Ascending aorta (tissue), 2 donors: ENCODE results near the gene TMEM145. TPM values are rescaled to one million over a fixed set of nuclear protein-coding genes. Genes with fewer than 3 reads are reported as not detected.
A peak's percentile ranks its signal among the peaks of the same experiment; 100 is the strongest.

Source experiments
- DNase-seq, 2 donors: peaks; one replicate each; pipeline ENCODE4 v3.0.0-alpha.2; 2019; ENCODE audit warnings: low spot score in 2 of 2
- H3K27ac ChIP-seq, 2 donors: fragments of 200-600 bp; sonication (generic); one replicate each; pipeline ENCODE4 v1.5.1; 2016 to 2017; ENCODE audit warnings: mild to moderate bottlenecking in 1 of 2
- H3K27me3 ChIP-seq: fragments of 200-600 bp; sonication (generic); one replicate; pipeline ENCODE4 v1.5.1; 2017
- H3K36me3 ChIP-seq, 2 donors: fragments of 200-600 bp; sonication (generic); one replicate each; pipeline ENCODE4 v1.5.1; 2016
- H3K4me1 ChIP-seq, 2 donors: fragments of 200-600 bp; sonication (generic); one replicate each; pipeline ENCODE4 v1.5.1; 2016 to 2017; ENCODE audit warnings: mild to moderate bottlenecking in 1 of 2
- H3K4me3 ChIP-seq, 2 donors: fragments of 200-600 bp; sonication (generic); one replicate each; pipeline ENCODE4 v1.5.1; 2016 to 2017; ENCODE audit warnings: mild to moderate bottlenecking in 1 of 2
- H3K9me3 ChIP-seq, 2 donors: fragments of 200-600 bp; sonication (generic); one replicate each; pipeline ENCODE4 v1.5.1; 2016
- CTCF ChIP-seq, 3 experiments: fragments of 200-600 bp in 2 of 3; fragments of 450-650 bp in 1 of 3; sonication (generic) in 2 of 3; IDR thresholded peaks; one replicate each; pipeline ENCODE4 v1.5.1; 2016 to 2019; ENCODE audit warnings: antibody characterized with exemption in 3 of 3, mild to moderate bottlenecking in 1 of 3, moderate library complexity in 1 of 3
- intact Hi-C: fragments of 100-400 bp; cut with DNase I; formaldehyde crosslinking; loops from one replicate; pipeline ENCODE4 v1.15.1; 2023
- total RNA-seq: library from RNA; depleted of rRNA; stranded (reverse); fragments of >200 nt; gene quantifications from one replicate; pipeline ENCODE4 v1.1.0, GENCODE V29; 2016

Gene TMEM145
- total RNA-seq, 1 donor from 2014 or later, result not detected

GRCh38 chr19:42285988-42286348 lies 27.1 kb upstream of the TMEM145 start:
- no peak for DNase-seq
- no peak for TF ChIP-seq CTCF (IDR thresholded peaks at IDR 0.05)
- H3K27me3 ChIP-seq, result no peaks in the 10 kb centered on the region
- peak overlapping the region; percentile 85 for H3K4me3 ChIP-seq
- H3K4me1 ChIP-seq, result peaks cover 33 to 49% of the 10 kb centered on the region in 2 donors
- H3K27ac ChIP-seq, result peak overlapping the region; percentile 72 to 84
- intact Hi-C loops, result loop anchor here (2.0 kb wide), 1 partner anchor 69 kb away; the partner anchor contains the start of gene DEDD2
- H3K36me3 ChIP-seq, result peaks cover 40 to 42% of the 10 kb centered on the region in 2 donors
- no peaks in the 10 kb centered on the region for H3K9me3 ChIP-seq

DNA sequence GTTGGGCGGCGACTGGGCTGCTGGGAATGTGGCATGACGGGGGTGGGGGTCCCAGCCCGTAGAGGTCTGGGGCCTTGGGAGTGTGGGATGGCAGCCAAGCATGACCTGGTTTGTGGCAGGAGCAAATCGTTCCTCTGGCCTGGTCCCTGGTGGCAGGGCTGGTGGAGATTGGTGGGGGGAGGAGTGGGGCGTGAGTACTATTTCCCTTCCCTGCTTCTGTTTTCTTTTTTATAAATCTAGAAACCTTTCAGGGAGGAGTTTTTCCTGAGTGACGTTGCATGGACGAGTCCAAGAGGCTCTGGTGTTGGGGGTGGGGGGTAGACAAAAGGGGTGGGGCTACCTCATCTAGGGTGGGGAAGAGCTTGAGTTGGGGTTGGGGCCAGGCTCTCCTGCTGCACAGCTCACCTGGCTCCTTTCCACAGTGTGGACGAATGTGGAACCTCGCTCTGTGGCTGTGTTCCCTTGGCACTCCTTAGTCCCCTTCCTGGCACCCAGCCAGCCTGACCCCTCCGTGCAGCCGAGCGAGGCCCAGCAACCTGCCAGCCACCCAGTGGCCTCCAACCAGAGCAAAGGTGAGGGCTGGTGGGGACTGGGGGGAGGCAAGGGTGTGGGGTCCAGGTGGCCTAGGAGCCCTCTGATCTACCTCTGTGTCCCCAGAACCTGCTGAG lies 26.6 kb upstream of the TMEM145 start:
- Histone ChIP-seq H3K27ac (peak overlapping the region; percentile 72 to 84), H3K27me3 (no peaks in the 10 kb centered on the region), H3K4me1 (peaks cover 33 to 44% of the 10 kb centered on the region in 2 donors), H3K36me3 (peaks cover 45 to 47% of the 10 kb centered on the region in 2 donors), H3K9me3 (no peaks in the 10 kb centered on the region), H3K4me3 (peak overlapping the region; percentile 85)
- TF ChIP-seq CTCF (IDR thresholded peaks at IDR 0.05), result no peak
- intact Hi-C loops, result no loop called here
- DNase-seq, result peak in 1 of 2 donors; percentile 80

DNA sequence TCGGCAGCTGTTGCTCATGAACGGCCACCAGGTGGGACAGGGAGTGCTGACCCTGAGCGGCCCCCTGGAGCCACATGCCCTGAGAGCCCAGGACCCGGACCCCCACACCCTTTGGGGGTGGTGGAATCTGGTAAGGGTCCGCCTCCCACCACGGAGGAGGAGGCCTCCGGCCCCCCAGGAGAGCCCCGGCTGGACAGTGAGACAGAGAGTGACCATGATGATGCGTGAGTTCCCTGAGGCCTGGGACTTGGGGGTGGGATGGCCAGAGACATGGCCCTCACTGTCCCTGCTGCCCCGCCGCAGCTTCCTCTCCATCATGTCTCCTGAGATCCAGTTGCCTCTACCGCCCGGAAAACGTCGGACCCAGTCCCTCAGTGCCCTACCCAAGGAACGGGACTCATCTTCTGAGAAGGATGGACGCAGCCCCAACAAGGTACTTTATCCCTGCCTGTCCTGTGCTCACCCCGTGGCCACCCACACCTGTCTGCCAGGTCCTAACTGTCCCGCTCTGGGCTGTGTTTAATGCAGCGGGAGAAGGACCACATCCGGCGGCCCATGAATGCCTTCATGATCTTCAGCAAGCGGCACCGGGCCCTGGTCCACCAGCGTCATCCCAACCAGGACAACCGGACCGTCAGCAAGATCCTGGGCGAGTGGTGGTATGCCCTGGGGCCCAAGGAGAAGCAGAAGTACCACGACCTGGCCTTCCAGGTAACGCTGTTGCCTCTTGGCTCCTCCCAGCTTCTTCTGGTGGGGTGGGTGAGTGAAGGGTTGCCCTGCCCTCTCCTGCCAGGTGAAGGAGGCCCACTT lies 25.9 kb upstream of the TMEM145 start:
- no peak for TF ChIP-seq CTCF (IDR thresholded peaks at IDR 0.05)
- Histone ChIP-seq H3K27ac (peak overlapping the region; percentile 72 to 84), H3K9me3 (no peaks in the 10 kb centered on the region), H3K4me1 (peaks cover 27 to 36% of the 10 kb centered on the region in 2 donors), H3K27me3 (no peaks in the 10 kb centered on the region), H3K4me3 (peak overlapping the region in 1 of 2 donors; percentile 85), H3K36me3 (peaks cover 52 to 54% of the 10 kb centered on the region in 2 donors)
- DNase-seq, result peak in 1 of 2 donors; percentile 67
- intact Hi-C loops, result no loop called here

DNA sequence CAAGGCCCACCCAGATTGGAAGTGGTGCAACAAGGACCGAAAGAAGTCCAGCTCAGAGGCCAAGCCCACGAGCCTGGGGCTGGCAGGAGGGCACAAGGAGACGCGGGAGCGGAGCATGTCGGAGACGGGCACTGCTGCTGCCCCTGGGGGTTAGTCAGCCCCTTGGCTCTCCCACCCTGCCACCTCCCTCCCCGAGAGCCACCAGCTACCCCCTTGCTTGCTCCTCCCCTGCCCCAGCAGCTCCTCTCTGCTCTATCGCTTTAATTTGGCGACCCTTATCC lies 25.3 kb upstream of the TMEM145 start:
- H3K4me3 ChIP-seq, result no peak overlapping the region
- no peak for DNase-seq
- H3K36me3 ChIP-seq, result peaks cover 58 to 60% of the 10 kb centered on the region in 2 donors
- TF ChIP-seq CTCF (IDR thresholded peaks at IDR 0.05), result no peak
- H3K27me3 ChIP-seq, result no peaks in the 10 kb centered on the region
- H3K4me1 ChIP-seq, result peaks cover 22 to 31% of the 10 kb centered on the region in 2 donors
- H3K9me3 ChIP-seq, result no peaks in the 10 kb centered on the region
- no peak overlapping the region for H3K27ac ChIP-seq
- intact Hi-C loops, result no loop called here

DNA sequence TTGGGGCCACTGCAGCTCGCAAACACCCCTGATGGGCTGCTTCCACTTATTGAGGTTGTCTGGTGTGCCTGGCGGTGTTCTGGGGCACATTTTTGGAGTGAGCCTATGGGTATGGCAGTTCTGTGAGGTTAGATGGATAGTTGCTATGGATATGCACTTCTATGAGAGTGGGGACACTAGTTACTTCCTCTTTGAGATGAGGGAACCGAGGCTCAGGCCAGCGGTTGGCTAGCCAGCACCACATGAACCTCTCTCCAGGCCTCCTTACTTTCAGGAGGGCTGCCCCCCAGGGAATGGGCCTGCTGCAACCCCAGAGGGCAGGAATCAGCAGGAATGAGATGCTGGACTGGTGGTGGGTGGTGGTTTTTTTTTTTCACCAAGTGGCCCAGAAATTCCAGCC lies 24.7 kb upstream of the TMEM145 start:
- Histone ChIP-seq H3K36me3 (peaks cover 64 to 66% of the 10 kb centered on the region in 2 donors), H3K4me1 (peaks cover 18 to 25% of the 10 kb centered on the region in 2 donors), H3K9me3 (no peaks in the 10 kb centered on the region), H3K27ac (no peak overlapping the region), H3K4me3 (no peak overlapping the region), H3K27me3 (no peaks in the 10 kb centered on the region)
- intact Hi-C loops, result no loop called here
- no peak for DNase-seq
- no peak for TF ChIP-seq CTCF (IDR thresholded peaks at IDR 0.05)
